ENCODE measurements around the gene ZNF785. TPM values are rescaled to one million over a fixed set of nuclear protein-coding genes. Genes with fewer than 3 reads are reported as not detected.
"Not testable (repeated sequence)": the region's sequence is repeated elsewhere in the genome, so short reads cannot be mapped to it uniquely, and the experiment has no call there.

ZNF785 gene
- total RNA-seq, 1 donor from 2014 or later: 10.1 TPM

GRCh38 chr16:30539986-30540526 lies 45.4 kb downstream of the ZNF785 start:
- not testable (repeated sequence) for DNase-seq (ENCODE audit: low spot score)

GRCh38 chr16:30539000-30539964 lies 46.2 kb downstream of the ZNF785 start:
- no peak for DNase-seq (ENCODE audit: low spot score)

GRCh38 chr16:30536391-30537024 lies 49.0 kb downstream of the ZNF785 start:
- DNase-seq (ENCODE audit: low spot score): not testable (repeated sequence)

- no peak for DNase-seq (ENCODE audit: low spot score)
These were observed 49.7 kb downstream of the ZNF785 start for GRCh38 chr16:30535777-30536190.

GRCh38 chr16:30535106-30535776 lies 50.3 kb downstream of the ZNF785 start:
- DNase-seq (ENCODE audit: low spot score): no peak

GRCh38 chr16:30534368-30535105 lies 51.0 kb downstream of the ZNF785 start, which contains the start of gene ZNF747:
Gene ZNF747, minus strand, starts transcription at chr16:30534858. Its CDS starts 179 bp downstream, at chr16:30534679.
- DNase-seq (ENCODE audit: low spot score): peak; percentile 97

- no peak for DNase-seq (ENCODE audit: low spot score)
These were observed 51.6 kb downstream of the ZNF785 start for GRCh38 chr16:30533748-30534367.

- no peak for DNase-seq (ENCODE audit: low spot score)
These were observed 52.4 kb downstream of the ZNF785 start for GRCh38 chr16:30533146-30533522.

GRCh38 chr16:30532285-30533145 lies 53.0 kb downstream of the ZNF785 start:
- DNase-seq (ENCODE audit: low spot score): no peak

Other genes starting within 250 kb of the ZNF785 start
- gene CD2BP2, start 230.4 kb downstream of the ZNF785 start, total RNA-seq: 57.4 TPM
- 42.1 TPM for gene TBC1D10B, start 215.2 kb downstream of the ZNF785 start, total RNA-seq
- gene MYL11, start 210.9 kb downstream of the ZNF785 start, total RNA-seq: not detected
- 2.3 TPM for gene SEPTIN1, start 203.1 kb downstream of the ZNF785 start, total RNA-seq
- gene ZNF48, start 190.3 kb downstream of the ZNF785 start, total RNA-seq: 5.3 TPM
- 6.3 TPM for gene ZNF771, start 178.1 kb downstream of the ZNF785 start, total RNA-seq
- 26.8 TPM for gene DCTPP1, start 155.7 kb downstream of the ZNF785 start, total RNA-seq
- gene SEPHS2, start 139.8 kb downstream of the ZNF785 start, total RNA-seq: 48.4 TPM
- gene ITGAL, start 113.0 kb downstream of the ZNF785 start, total RNA-seq: 6.8 TPM
- 24.8 TPM for gene ZNF768, start 59.1 kb downstream of the ZNF785 start, total RNA-seq
- 9.6 TPM for gene ZNF747, start 50.8 kb downstream of the ZNF785 start, total RNA-seq
- gene ZNF764, start 27.3 kb downstream of the ZNF785 start, total RNA-seq: 5.9 TPM
- 12.1 TPM for gene ZNF688, start 14.0 kb downstream of the ZNF785 start, total RNA-seq
- gene ZNF689, start 24.7 kb upstream of the ZNF785 start, total RNA-seq: 5.9 TPM
- gene PRR14, start 65.3 kb upstream of the ZNF785 start, total RNA-seq: 36.9 TPM
- 46.2 TPM for gene FBRS, start 72.7 kb upstream of the ZNF785 start, total RNA-seq
- gene SRCAP, start 113.5 kb upstream of the ZNF785 start, total RNA-seq: 59.7 TPM
- 20.8 TPM for gene PHKG2, start 162.7 kb upstream of the ZNF785 start, total RNA-seq
- 2.2 TPM for gene CFAP119, start 176.4 kb upstream of the ZNF785 start, total RNA-seq
- gene RNF40, start 176.6 kb upstream of the ZNF785 start, total RNA-seq: 97.5 TPM
- 10.4 TPM for gene ZNF629, start 201.5 kb upstream of the ZNF785 start, total RNA-seq